Naive thymus-derived CD8-positive, alpha-beta T cell (primary cell): ENCODE data around the gene CCL21. TPM values are rescaled to one million over a fixed set of nuclear protein-coding genes. Genes with fewer than 3 reads are reported as not detected.

Experiments used
- ATAC-seq, 2 donors: fragments of 150-1000 bp; cut with Tn5 transposase in 1 of 2; sonication (Bioruptor Pico), chemical (Tn5 transposase) in 1 of 2; 1 replicate in 1 of 2; 2 replicates in 1 of 2; pipeline ENCODE4 v1.10.0; 2021; ENCODE audit warnings: mild to moderate bottlenecking in 2 of 2, moderate library complexity in 2 of 2
- POLR2A ChIA-PET: fragments of 350-600 bp; sonication (Branson Sonifier 250); formaldehyde crosslinking; loops from one replicate; lab custom pipeline; 2021; ENCODE audit warnings: antibody characterized with exemption; lab: Charles Lee
- DNase-seq, 10 donors: peaks; one replicate each; pipeline versions ENCODE4 v3.0.0 to v3.0.0-alpha.2; 2020 to 2022
- H3K27ac Mint-ChIP-seq, 10 donors: one replicate each; pipeline ENCODE4 v1.8.0; 2020 to 2022; ENCODE audit warnings: mild to moderate bottlenecking in 10 of 10, mixed read lengths in 10 of 10, moderate library complexity in 4 of 10, inconsistent platforms in 1 of 10
- H3K27me3 Mint-ChIP-seq, 5 donors: one replicate each; pipeline ENCODE4 v1.8.0; 2021 to 2022; ENCODE audit warnings: mixed read lengths in 5 of 5
- H3K36me3 Mint-ChIP-seq, 3 donors: one replicate each; pipeline ENCODE4 v1.8.0; 2020 to 2022; ENCODE audit warnings: mixed read lengths in 3 of 3, mild to moderate bottlenecking in 2 of 3, inconsistent platforms in 1 of 3
- H3K4me1 Mint-ChIP-seq, 4 donors: one replicate each; pipeline ENCODE4 v1.8.0; 2021 to 2022; ENCODE audit warnings: mixed read lengths in 4 of 4
- H3K4me3 Mint-ChIP-seq, 10 donors: one replicate each; pipeline ENCODE4 v1.8.0; 2020 to 2022; ENCODE audit warnings: mild to moderate bottlenecking in 10 of 10, mixed read lengths in 10 of 10, moderate library complexity in 6 of 10, inconsistent platforms in 1 of 10
- H3K9me3 Mint-ChIP-seq, 9 donors: one replicate each; pipeline ENCODE4 v1.8.0; 2020 to 2022; ENCODE audit warnings: mixed read lengths in 9 of 9, mild to moderate bottlenecking in 3 of 9, inconsistent platforms in 1 of 9, moderate library complexity in 1 of 9
- polyA plus RNA-seq, 3 donors: library from polyadenylated mRNA; unstranded; fragments of 300-500 nt; fragmentation: Illumina TruSeq; gene quantifications; one replicate each; pipeline ENCODE4 v1.2.3, GENCODE V29; 2021
- total RNA-seq, 8 experiments: library from RNA in 2 of 8; stranded (reverse) in 2 of 8; gene quantifications; one replicate each; pipeline ENCODE4 v1.2.3 and lab custom pipeline; 2021 to 2026

Gene CCL21
- total and polyA plus RNA-seq, 5 experiments from 2014 or later: not detected

DNA sequence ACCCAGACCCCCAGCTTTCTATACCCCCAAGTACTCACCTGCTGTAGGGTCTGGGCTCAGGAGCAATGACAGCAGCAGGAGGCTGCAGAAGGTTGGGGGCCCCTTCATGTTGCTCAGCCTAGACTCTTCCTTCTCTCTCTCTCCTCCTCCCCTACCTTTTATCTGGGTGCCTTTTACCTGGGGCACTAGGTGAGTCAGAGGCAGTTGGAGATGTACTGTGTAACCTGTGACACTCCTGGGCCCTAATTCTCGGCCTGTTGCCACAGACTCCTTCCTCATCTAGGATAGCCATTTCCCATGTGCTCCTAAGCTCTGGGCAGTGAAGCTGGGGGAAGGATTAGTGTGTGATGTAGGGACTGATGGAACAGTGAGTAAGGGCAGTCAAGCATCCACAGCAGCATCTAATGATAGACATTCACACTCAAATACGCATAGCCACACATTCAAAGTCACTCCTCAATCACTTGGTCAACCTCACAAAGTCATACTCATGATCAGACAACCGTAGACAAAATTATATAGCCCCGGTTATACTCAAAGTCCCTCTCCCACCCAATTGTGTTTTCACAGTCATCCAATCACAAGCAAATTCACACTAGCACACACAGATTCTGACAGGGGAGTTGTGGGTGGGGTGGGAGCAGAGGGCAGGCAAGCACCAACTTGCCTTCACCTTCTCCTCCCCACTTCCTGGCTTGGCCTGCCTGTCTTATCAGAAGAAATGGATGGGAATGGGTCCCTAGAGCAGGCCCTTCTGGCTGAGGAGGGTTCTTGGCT is 47.2 kb downstream of the CCL21 start, which contains the start of gene CCL27:
Gene CCL27 (minus strand): TSS at position 132 of the 777 bp plus-strand sequence. CDS start 24 bp downstream, at position 108.
- DNase-seq: no peak
- Mint-ChIP-seq H3K36me3 (peaks cover 0 to 12% (median 11%) of the 10 kb centered on the region in 3 donors), H3K4me1 (peaks cover 30 to 58% (median 40%) of the 10 kb centered on the region in 4 donors), H3K27ac (peak within 1 kb of the TSS; percentile 79 to 99 (median 95)), H3K9me3 (no peaks in the 10 kb centered on the region), H3K4me3 (peak within 1 kb of the TSS in 9 of 10 donors; percentile 36 to 95 (median 74)), H3K27me3 (no peaks in the 10 kb centered on the region)
- ATAC-seq: no peak
- POLR2A ChIA-PET: interaction anchor here (1.0 to 4.5 kb wide), 6 partner anchors 10 to 51 kb away, joined by 3 to 39 read pairs (median 6); partner anchors contain the start of genes GALT, RPP25L and SIGMAR1

DNA sequence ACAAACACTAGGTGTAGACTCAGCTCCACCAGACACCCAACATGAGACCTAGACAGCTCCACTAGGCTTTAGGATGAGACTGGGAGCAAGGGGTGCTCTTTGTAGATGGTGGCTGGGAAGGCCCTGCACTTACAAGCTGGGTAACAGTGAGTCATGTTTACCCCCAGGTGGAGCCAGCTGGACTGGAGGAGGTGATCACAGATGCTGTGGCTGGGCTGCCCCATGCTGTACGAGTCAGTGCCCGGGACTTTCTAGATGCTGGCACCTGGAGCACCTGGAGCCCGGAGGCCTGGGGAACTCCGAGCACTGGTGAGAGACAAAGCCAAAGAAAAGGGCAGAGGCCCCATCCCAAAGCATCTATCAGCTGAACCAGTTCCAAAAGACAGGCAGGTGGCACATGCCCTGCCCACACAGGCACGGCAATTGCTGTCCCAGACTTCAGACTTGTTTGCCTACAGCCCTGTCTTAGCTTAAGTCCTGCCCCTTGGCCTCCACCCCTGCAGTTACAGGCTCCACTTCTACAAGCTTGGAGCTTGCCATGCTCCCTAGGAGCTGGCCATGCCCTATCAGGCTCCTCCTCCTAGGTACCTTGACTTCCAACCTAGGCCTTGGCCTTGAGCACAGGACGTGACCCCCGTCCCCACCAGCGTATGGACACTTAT is 50.2 kb downstream of the CCL21 start:
- ATAC-seq: no peak
- Mint-ChIP-seq H3K27ac (no peak overlapping the region), H3K27me3 (no peaks in the 10 kb centered on the region), H3K36me3 (peaks cover 0 to 12% (median 11%) of the 10 kb centered on the region in 3 donors), H3K4me3 (no peak overlapping the region), H3K9me3 (no peaks in the 10 kb centered on the region), H3K4me1 (peaks cover 27 to 34% (median 31%) of the 10 kb centered on the region in 4 donors)
- POLR2A ChIA-PET: interaction anchor here (2.5 to 4.5 kb wide), 3 partner anchors 12 to 22 kb away, joined by 10 to 39 read pairs (median 24); partner anchors contain the start of genes GALT and SIGMAR1
- no peak for DNase-seq

Other genes with a start within 250 kb of the CCL21 start
- under 1 TPM in 1 of 2 experiments, not detected in 1; 0.36 TPM for gene ENHO, start 187.1 kb downstream of the CCL21 start, total RNA-seq
- under 1 TPM; 0.19 to 0.24 (median 0.21) TPM for gene ENHO, start 187.1 kb downstream of the CCL21 start, polyA plus RNA-seq
- not detected for gene CNTFR, start 120.4 kb downstream of the CCL21 start, total RNA-seq
- gene CNTFR, start 120.4 kb downstream of the CCL21 start, polyA plus RNA-seq: not detected
- 10 to 100 TPM; 20.5 to 22.2 TPM for gene RPP25L, start 98.0 kb downstream of the CCL21 start, total RNA-seq
- gene RPP25L, start 98.0 kb downstream of the CCL21 start, polyA plus RNA-seq: 10 to 100 TPM; 28.7 to 51.7 (median 45.1) TPM
- 10 to 100 TPM; 60.0 to 69.6 TPM for gene DCTN3, start 89.6 kb downstream of the CCL21 start, total RNA-seq
- 100 to 1,000 TPM; 117 to 140 (median 124) TPM for gene DCTN3, start 89.6 kb downstream of the CCL21 start, polyA plus RNA-seq
- gene ARID3C, start 81.1 kb downstream of the CCL21 start, total RNA-seq: under 1 TPM in 1 of 2 experiments, not detected in 1; 0.27 TPM
- gene ARID3C, start 81.1 kb downstream of the CCL21 start, polyA plus RNA-seq: not detected
- 10 to 100 TPM; 37.7 to 39.8 TPM for gene SIGMAR1, start 72.3 kb downstream of the CCL21 start, total RNA-seq
- 10 to 100 TPM; 67.9 to 78.4 (median 71.8) TPM for gene SIGMAR1, start 72.3 kb downstream of the CCL21 start, polyA plus RNA-seq
- gene GALT, start 63.5 kb downstream of the CCL21 start, total RNA-seq: 100 to 1,000 TPM; 170 to 181 TPM
- gene GALT, start 63.5 kb downstream of the CCL21 start, polyA plus RNA-seq: 10 to 100 TPM; 38.2 to 46.7 (median 42.0) TPM
- gene IL11RA, start 58.0 kb downstream of the CCL21 start, total RNA-seq: 100 to 1,000 TPM; 135 to 144 TPM
- gene IL11RA, start 58.0 kb downstream of the CCL21 start, polyA plus RNA-seq: 1 to 10 TPM; 5.1 to 7.7 (median 6.1) TPM
- gene CCL27, start 47.5 kb downstream of the CCL21 start, total RNA-seq: not detected
- gene CCL27, start 47.5 kb downstream of the CCL21 start, polyA plus RNA-seq: not detected
- gene CCL19, start 18.9 kb downstream of the CCL21 start, total RNA-seq: not detected
- gene CCL19, start 18.9 kb downstream of the CCL21 start, polyA plus RNA-seq: not detected
- not detected for gene PHF24, start 248.1 kb upstream of the CCL21 start, total RNA-seq
- gene PHF24, start 248.1 kb upstream of the CCL21 start, polyA plus RNA-seq: not detected